GM10266 (cell line): ENCODE data around the gene RAD51B.

ENCODE experiments used
- DNase-seq: peaks from one replicate; pipeline ENCODE4 v3.0.0; 2012; ENCODE audit errors: extremely low spot score
- CTCF ChIP-seq: IDR thresholded peaks from 2 replicates; pipeline ENCODE4 v1.5.1; 2012; ENCODE audit warnings: mild to moderate bottlenecking, low read depth; ENCODE audit not compliant: control insufficient read depth, insufficient read depth; ENCODE audit errors: missing control alignments

RAD51B gene

GRCh38 chr14:68630081-68630571 lies 810.5 kb downstream of the RAD51B start:
- TF ChIP-seq CTCF = no peak
- DNase-seq = no peak

- no peak for TF ChIP-seq CTCF
- no peak for DNase-seq
Observed at GRCh38 chr14:68630611-68631393, 811.2 kb downstream of the RAD51B start.

GRCh38 chr14:68631394-68632053 lies 811.9 kb downstream of the RAD51B start:
- no peak for DNase-seq
- TF ChIP-seq CTCF = no peak

- no peak for TF ChIP-seq CTCF
- DNase-seq = no peak
Observed at GRCh38 chr14:68632054-68632895, 812.7 kb downstream of the RAD51B start.

- TF ChIP-seq CTCF = no peak
- DNase-seq = no peak
Observed at GRCh38 chr14:68633131-68633991, 813.8 kb downstream of the RAD51B start.

- DNase-seq = no peak
- no peak for TF ChIP-seq CTCF
Observed at GRCh38 chr14:68634332-68634731, 814.8 kb downstream of the RAD51B start.
